ENCODE results near the gene OTOF. TPM values are rescaled to one million over a fixed set of nuclear protein-coding genes. Genes with fewer than 3 reads are reported as not detected.

Gene OTOF
- total and polyA plus RNA-seq, 9 of the 15 experiments (the other 6 are each of a cell fraction or from before 2014, with no cell fraction given): 0.03 to 0.11 (median 0.06) TPM; not detected in 5

DNA sequence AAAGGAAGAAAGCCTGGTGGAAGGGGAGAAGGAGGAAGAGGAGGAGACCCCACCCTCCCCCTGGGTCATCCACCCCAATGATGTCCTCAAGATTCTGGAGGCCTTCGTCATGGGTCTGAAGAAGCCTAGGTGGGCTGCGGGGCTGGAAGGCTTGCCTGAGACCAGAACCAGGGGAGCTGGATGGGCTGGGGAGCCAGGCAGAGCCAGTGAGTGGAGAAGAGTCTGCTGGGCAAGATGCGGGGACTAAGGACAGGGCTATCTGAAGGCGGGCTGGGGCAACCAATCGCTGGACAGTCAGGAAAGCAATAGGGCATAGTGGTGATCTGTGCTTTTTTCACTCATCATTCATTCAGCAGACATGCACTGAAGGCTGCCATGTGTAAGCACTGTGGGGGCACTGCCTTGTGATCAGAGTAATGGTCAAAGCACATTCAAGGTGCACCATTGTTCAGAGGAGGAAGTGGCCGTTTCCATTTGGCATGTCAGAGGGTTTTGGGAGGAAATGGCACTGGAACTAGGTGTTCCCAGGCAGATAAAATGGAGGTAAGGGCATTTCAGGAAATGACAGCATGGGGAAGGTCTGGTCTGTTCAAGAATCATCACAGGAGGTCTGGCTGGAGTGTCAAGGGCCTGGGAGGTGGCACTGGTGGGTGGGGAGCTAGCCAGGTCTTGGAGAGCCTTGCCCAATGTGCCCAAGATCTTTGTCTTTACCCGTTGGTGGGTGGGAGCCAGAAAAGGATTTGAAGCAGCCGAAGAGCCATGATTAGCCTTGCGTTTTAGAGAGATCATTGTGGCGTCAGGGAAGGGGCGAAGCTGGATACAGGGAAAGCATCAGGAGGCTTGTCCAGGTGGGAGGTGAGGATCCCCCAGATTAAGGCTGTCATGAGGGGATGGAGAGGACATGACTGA lies 24.2 kb downstream of the OTOF start:
- DNase-seq (ENCODE audit: extremely low read depth in 1 of 4, low spot score in 3 of 4): no peak
- H3K27me3 ChIP-seq (ENCODE audit: control insufficient read depth in 2 of 2, insufficient read depth in 2 of 2, low read length in 2 of 2): peaks cover 0 to 25% of the 10 kb centered on the region in 2 experiments; a peak in 3 of 5 replicates
- H2AFZ ChIP-seq (ENCODE audit: low read depth, low read length): no peak overlapping the region
- H3K4me2 ChIP-seq (ENCODE audit: insufficient read depth, low read length): no peak overlapping the region
- WGBS (ENCODE audit: insufficient coverage, low coverage, missing lambda C conversion rate): 26% methylated on average over 11 of the region's 11 CpGs
- H3K4me3 ChIP-seq: no peak overlapping the region
- no peak for ATAC-seq
- peak overlapping the region in 1 of 2 experiments; percentile 62; a peak in 1 of 4 replicates for H3K9ac ChIP-seq (ENCODE audit: insufficient read depth in 1 of 2, low read depth in 2 of 2, low read length in 2 of 2)
- in situ Hi-C loops (cut with MboI) (no loop called here), intact Hi-C loops (cut with micrococcal nuclease) (no loop called here)
- H3K4me1 ChIP-seq (replicated peaks in 1 of 2; ENCODE audit: control insufficient read depth in 2 of 2, insufficient read depth in 2 of 2, low read length in 2 of 2): peaks cover 0 to 21% of the 10 kb centered on the region in 2 experiments; a peak in 2 of 5 replicates
- TF ChIP-seq, protein P1, sequence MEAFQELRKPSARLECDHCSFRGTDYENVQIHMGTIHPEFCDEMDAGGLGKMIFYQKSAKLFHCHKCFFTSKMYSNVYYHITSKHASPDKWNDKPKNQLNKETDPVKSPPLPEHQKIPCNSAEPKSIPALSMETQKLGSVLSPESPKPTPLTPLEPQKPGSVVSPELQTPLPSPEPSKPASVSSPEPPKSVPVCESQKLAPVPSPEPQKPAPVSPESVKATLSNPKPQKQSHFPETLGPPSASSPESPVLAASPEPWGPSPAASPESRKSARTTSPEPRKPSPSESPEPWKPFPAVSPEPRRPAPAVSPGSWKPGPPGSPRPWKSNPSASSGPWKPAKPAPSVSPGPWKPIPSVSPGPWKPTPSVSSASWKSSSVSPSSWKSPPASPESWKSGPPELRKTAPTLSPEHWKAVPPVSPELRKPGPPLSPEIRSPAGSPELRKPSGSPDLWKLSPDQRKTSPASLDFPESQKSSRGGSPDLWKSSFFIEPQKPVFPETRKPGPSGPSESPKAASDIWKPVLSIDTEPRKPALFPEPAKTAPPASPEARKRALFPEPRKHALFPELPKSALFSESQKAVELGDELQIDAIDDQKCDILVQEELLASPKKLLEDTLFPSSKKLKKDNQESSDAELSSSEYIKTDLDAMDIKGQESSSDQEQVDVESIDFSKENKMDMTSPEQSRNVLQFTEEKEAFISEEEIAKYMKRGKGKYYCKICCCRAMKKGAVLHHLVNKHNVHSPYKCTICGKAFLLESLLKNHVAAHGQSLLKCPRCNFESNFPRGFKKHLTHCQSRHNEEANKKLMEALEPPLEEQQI (IDR thresholded peaks at IDR 0.05): no peak
- TF ChIP-seq NUFIP1 (IDR thresholded peaks at IDR 0.05; ENCODE audit: partially characterized antibody): no peak
- no peak for TF ChIP-seq FOXM1 (IDR thresholded peaks at IDR 0.05; ENCODE audit: low read depth)
- no peak for TF ChIP-seq FOXM1 (CRISPR knock-in tag; IDR thresholded peaks at IDR 0.05; ENCODE audit: low read depth)
- TF ChIP-seq RAD21 (CRISPR knock-in tag; conservative IDR thresholded peaks at IDR 0.05 in 1 of 2, IDR thresholded peaks at IDR 0.05 in 1 of 2): no peak
- ChIA-PET CTCF (ENCODE audit: low intra/inter-chr PET ratio) (no interaction called here), POLR2A (no interaction called here)
- H3K9me1 ChIP-seq (ENCODE audit: control insufficient read depth, insufficient read depth, low read length): no peaks in the 10 kb centered on the region
- H3K27ac ChIP-seq (ENCODE audit: extremely low read depth, low read depth, low read length): no peak overlapping the region
- H3K79me2 ChIP-seq (ENCODE audit: control insufficient read depth, insufficient read depth, low read length): no peaks in the 10 kb centered on the region
- H3K36me3 ChIP-seq (ENCODE audit: control insufficient read depth, insufficient read depth, low read length): no peaks in the 10 kb centered on the region
- H4K20me1 ChIP-seq (replicated peaks; ENCODE audit: control insufficient read depth, insufficient read depth, low read length): no peaks in the 10 kb centered on the region
- no peaks in the 10 kb centered on the region for H3K9me3 ChIP-seq (replicated peaks; ENCODE audit: control insufficient read depth, insufficient read depth, low read depth, low read length)
- FAIRE-seq: no peak
- BruUV-seq (replicated peaks): no TSS peak
